Bronchial epithelial cell (primary cell): ENCODE data around the gene H2BW2. TPM values are rescaled to one million over a fixed set of nuclear protein-coding genes. Genes with fewer than 3 reads are reported as not detected.
"Not testable (repeated sequence)": the region's sequence is repeated elsewhere in the genome, so short reads cannot be mapped to it uniquely, and the experiment has no call there.

Experiments used
- DNase-seq: peaks from one replicate; pipeline ENCODE4 v3.0.0-alpha.2; 2010; ENCODE audit warnings: low read depth
- FAIRE-seq: peaks from 2 replicates; lab custom pipeline; 2011; peaks lifted over from hg19 to GRCh38; lab: Jason Lieb, UNC
- H3K27me3 ChIP-seq: 2 replicates; pipeline ENCODE4 v1.5.1; 2011; ENCODE audit warnings: low read length; ENCODE audit not compliant: control insufficient read depth, insufficient read depth
- H3K36me3 ChIP-seq: 2 replicates; pipeline ENCODE4 v1.5.1; 2011; ENCODE audit warnings: low read length; ENCODE audit not compliant: control insufficient read depth, insufficient read depth
- H3K4me3 ChIP-seq: 2 replicates; pipeline ENCODE4 v1.5.1; 2011; ENCODE audit warnings: mild to moderate bottlenecking, low read depth, low read length, control low read depth
- total RNA-seq: library from RNA; depleted of rRNA; stranded (reverse); fragments of >200 nt; gene quantifications from 2 replicates; pipeline ENCODE4 v1.2.1, GENCODE V29; 2014
- TF ChIP-seq, protein P1 (sequence below): IDR thresholded peaks from 2 replicates; pipeline ENCODE4 v1.5.1; 2011; ENCODE audit warnings: mild to moderate bottlenecking, moderate library complexity, low read length, control low read depth, inconsistent platforms; ENCODE audit not compliant: insufficient read depth, severe bottlenecking

H2BW2 gene
- total RNA-seq: not detected in 2 replicates

DNA sequence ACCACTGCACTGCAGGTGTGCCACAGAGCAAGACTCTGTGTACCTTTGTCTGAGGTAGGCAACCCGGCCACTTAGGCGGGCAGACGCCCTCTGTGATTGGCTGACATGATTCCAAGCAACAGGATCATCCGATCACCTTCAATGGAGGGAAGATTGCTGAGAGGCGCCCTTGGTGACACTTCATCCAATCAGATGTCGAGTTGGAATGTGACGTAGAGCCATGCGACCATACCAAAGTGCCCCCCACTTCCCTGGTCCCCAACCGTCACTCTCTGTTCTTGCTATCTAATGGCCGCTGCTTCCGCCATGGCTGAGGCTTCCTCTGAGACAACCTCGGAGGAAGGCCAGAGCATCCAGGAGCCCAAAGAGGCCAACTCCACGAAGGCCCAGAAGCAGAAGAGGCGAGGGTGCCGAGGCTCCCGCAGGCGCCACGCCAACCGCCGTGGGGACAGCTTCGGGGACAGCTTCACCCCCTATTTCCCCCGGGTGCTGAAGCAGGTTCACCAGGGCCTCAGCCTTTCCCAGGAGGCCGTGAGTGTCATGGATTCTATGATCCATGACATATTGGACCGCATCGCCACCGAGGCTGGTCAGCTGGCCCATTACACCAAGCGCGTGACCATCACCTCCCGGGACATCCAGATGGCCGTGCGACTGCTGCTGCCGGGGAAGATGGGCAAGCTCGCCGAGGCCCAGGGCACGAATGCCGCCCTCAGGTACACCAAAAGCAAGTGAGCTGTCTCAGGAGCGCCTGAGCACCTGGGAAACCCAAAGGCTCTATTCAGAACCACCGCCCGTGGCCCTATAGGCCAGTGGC, at the start of gene H2BW2:
TSS of gene H2BW2 (plus strand) at position 268 of the 817 bp plus-strand sequence. CDS start at position 307, 39 bp downstream.
- DNase-seq (no peak), FAIRE-seq (no peak)
- no peaks in the 10 kb centered on the region for H3K36me3 ChIP-seq
- H3K4me3 ChIP-seq: no peak within 1 kb of the TSS
- H3K27me3 ChIP-seq: no peaks in the 10 kb centered on the region
- TF ChIP-seq, protein P1, sequence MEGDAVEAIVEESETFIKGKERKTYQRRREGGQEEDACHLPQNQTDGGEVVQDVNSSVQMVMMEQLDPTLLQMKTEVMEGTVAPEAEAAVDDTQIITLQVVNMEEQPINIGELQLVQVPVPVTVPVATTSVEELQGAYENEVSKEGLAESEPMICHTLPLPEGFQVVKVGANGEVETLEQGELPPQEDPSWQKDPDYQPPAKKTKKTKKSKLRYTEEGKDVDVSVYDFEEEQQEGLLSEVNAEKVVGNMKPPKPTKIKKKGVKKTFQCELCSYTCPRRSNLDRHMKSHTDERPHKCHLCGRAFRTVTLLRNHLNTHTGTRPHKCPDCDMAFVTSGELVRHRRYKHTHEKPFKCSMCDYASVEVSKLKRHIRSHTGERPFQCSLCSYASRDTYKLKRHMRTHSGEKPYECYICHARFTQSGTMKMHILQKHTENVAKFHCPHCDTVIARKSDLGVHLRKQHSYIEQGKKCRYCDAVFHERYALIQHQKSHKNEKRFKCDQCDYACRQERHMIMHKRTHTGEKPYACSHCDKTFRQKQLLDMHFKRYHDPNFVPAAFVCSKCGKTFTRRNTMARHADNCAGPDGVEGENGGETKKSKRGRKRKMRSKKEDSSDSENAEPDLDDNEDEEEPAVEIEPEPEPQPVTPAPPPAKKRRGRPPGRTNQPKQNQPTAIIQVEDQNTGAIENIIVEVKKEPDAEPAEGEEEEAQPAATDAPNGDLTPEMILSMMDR: no peak

DNA sequence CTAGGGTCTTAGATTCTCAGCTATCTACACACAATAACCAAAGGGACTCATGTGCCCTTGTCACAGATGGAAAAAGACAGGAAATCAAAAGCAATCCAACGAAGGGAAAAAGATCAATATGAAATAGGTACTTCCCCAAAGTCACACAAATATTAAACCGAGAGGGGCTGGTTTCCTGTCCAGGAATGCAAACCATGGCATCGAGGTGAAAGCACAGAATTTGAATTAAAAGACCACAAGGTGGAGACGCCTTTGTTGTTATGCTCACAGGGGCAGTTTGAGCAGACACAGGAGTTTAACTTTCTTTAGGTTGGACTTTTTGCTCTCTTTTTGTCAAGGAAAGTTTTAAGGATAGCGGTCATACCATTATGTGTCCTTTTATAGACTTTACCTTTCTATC, 40.5 kb upstream of the H2BW2 start:
- TF ChIP-seq, protein P1: no peak
- no peak for FAIRE-seq
- no peaks in the 10 kb centered on the region for H3K27me3 ChIP-seq

DNA sequence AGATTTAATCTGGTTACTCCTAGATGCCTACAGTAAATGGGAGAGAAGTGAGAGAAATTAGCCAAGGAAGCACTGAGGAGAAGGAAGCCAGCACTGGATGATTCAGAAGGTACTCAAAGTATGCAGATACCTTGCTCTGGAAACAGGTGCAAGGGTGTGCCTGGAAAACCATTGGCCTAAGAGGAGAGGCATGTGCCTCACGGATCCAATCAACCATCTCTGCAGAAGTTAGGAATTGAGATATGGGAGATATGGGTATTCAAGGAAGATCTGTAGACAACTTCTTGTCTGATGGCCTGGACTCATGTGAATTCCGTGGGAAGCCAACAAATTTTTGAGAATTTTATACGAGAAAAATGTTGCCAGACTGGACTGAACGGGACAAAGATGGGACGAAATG, 30.9 kb upstream of the H2BW2 start:
- Histone ChIP-seq H3K27me3 (no peaks in the 10 kb centered on the region), H3K36me3 (no peaks in the 10 kb centered on the region), H3K4me3 (no peak overlapping the region)
- DNase-seq (no peak), FAIRE-seq (no peak)
- TF ChIP-seq, protein P1: no peak

More for the DNA sequence above, 40.5 kb upstream of the H2BW2 start:
- no peak for DNase-seq
- no peak overlapping the region for H3K4me3 ChIP-seq
- H3K36me3 ChIP-seq: no peaks in the 10 kb centered on the region

DNA sequence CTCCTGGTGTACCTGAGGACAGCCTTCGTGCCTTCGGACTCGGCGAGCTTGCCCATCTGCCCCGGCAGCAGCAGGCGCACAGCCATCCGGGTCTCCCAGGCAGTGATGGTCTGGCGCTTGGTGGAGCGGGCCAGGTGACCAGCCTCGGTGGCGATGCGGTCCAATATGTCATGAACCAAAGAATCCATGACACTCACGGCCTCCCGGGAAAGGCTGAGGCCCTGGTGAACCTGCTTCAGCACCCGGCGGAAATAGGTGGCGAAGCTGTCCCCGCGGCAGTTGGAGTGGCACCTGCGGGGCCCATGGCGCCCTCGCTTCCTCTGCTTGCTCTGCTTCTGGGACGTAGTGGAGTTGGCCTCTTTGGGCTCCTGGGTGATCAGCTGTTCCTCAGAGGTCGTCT, 26.6 kb upstream of the H2BW2 start:
- H3K27me3 ChIP-seq: no peaks in the 10 kb centered on the region
- H3K36me3 ChIP-seq: no peaks in the 10 kb centered on the region
- FAIRE-seq (no peak), DNase-seq (no peak)
- H3K4me3 ChIP-seq: no peak overlapping the region
- TF ChIP-seq, protein P1: no peak

DNA sequence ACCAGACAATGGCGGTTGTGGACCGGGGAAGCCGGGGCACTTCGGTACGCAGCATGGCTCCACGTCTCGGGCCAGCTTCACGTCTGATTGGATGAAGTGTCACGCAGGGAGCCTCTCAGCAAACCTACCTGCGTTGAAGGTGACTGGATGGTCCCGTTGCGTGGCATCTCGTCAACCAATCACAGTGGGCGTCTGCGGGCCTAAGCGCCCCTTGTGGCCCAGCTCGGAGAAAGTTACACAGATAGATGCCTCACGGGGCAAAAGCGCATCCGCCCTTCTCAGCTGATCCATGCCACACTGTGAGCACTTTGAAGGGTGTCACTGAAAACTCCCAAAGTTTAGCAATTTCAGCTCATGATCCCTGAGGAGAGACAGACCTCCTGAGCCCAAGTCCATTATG, 26.1 kb upstream of the H2BW2 start, which contains the start of gene H2BW1:
TSS of gene H2BW1 (minus strand) at position 103 of the 400 bp plus-strand sequence. CDS start 132 bp downstream, outside the sequence.
- TF ChIP-seq, protein P1: no peak
- H3K36me3 ChIP-seq: no peaks in the 10 kb centered on the region

DNA sequence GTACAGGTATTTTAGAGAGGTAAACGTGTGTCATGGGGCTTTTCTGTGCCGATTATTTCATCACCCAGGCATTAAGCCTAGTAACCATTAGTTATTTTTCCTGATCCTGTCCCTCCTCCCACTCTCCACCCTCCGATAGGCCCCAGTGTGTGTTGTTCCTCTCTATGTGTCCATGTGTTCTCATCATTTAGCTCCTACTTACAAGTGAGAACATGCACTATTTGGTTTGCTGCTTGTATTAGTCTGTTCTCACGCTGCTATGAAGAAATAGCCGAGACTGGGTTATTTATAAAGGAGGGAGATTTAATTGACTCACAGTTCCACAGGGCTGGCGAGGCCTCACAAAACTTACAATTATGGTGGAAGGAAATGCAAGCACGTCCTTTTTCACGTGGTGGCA, 24.2 kb upstream of the H2BW2 start:
- DNase-seq: peak; percentile 78
- H3K27me3 ChIP-seq, H3K36me3 ChIP-seq, FAIRE-seq, H3K4me3 ChIP-seq: not testable (repeated sequence)

More for the DNA sequence above, 26.1 kb upstream of the H2BW2 start, which contains the start of gene H2BW1:
- H3K27me3 ChIP-seq: no peaks in the 10 kb centered on the region
- DNase-seq (no peak), FAIRE-seq (no peak)
- no peak within 1 kb of the TSS for H3K4me3 ChIP-seq
